Stimulated activated CD8-positive, alpha-beta memory T cell treated with anti-CD3 and anti-CD28 coated beads, Interleukin-2, amount 100 ng/mL, for 48 hours (primary cell): Measurements from ENCODE around the gene ASAP2.

Experiments
- DNase-seq, 2 donors: peaks; one replicate each; pipeline ENCODE4 v3.0.0-alpha.2; 2020; ENCODE audit warnings: low read depth in 2 of 2

The ASAP2 gene

DNA sequence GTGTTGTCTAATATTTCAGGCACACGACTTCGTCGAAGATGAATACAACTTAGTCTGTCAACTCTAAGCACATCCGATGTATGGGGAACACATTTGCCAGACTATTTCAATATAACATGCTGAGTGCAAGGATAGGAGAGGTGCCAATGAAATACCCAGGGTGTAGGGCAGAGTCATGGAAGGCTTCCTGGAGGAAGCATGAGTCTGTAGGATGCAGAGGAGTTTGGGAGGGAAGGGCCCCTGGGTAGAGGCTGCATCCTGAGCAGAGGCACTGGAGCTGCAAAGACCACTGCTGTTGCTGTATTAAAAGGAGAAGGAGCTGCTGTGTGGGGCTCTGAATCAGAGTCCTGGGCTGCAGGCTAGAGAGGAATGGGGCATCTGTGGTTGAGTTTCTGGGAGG lies 89.9 kb downstream of the ASAP2 start:
- no peak for DNase-seq

DNA sequence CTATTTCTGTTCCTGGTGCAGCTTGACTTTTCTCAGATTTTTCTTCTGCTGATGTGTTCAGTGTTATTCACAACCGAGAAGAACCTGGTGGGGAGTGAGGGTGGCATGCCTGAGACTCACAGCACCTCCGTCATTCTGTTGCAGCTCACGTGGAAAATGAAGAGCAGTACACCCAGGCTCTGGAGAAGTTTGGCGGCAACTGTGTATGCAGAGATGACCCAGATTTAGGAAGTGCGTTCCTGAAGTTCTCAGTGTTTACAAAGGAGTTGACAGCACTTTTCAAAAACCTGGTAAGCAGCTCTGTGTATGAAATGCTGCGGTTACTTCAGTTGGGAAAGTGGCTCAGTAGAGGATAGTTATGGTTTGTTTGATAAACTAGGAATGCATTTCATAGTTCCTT lies 90.5 kb downstream of the ASAP2 start:
- DNase-seq = no peak

DNA sequence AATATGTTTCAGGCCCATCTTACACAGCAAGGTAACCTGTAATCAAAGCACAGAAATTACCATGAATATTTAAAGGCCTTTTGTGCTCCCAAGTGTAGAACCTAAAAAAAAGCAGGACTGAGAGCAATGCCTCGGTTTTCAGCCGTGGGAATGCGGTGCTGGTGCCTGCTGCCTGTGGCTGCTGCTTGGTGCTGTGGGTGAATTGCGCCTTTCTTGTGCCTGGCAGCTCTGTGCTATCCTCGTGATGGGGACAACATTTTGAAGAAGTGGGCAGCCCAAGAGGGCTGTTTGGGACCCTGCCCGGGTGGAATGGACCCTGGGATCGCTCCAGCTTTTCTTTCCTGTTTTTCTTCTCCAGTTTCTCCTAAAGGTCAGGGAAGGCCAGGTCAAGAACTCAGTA lies 91.2 kb downstream of the ASAP2 start:
- DNase-seq = no peak

DNA sequence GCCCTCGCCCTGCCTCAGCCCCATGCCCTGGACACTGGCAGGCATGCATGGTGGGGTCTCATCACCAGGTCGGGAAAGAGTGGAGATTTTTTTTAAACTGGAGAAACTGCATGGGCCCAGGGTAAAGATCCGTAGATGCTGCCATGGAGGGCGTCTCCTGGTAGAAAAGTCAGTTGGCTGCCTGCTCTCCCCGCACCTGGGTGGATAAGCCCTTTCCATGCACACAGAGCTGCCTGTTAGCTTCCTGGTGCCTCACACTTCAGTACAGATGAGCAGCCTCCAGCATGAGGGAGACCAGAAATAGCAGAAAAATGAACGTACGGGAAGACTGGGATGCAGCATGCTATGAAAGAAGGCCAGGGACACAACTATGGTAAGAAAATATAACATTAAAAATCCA lies 92.0 kb downstream of the ASAP2 start:
- DNase-seq = no peak

DNA sequence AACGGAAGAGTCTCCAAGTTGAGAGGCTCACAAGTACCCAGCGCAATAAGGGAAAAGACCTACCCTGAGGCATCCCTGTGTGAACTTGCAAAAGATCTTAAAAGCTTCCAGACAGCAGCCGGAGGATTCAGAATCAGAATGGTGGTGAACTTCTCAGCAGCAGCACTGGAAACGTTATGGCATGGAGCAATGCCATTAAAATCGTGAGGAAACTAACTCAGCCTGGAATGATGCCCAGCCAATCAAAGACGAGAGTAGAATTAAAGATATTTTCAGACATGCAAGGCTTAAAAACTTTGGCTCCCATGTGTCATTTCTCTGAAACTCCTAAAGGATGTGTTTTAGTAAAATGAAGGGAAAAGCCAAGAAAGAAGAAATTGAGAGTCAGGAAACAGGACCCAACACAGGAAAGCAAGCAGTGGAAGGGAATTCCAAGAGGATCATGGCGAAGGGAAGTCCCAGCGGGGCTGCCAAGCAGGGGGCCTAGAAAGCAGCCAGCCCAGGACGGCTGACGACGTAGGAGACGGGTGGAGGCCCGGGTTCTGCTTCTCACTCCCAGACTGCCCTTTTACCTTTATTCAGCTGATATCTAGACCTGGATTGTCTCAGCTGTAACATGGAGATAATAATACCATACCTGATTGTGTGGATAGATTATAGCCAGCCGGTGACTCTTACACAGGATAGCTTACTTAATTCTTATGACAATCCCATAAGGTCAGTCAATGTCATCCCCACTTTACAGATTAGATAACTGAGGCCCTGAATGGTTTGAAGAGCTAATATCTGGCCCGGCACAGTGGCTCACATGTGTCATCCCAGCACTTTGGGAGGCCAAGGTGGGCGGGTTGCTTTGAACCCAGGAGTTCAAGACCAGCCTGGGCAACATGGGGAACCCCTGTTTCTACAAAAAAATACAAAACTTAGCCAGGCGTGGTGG lies 92.8 kb downstream of the ASAP2 start:
- DNase-seq = no peak

GRCh38 chr2:9300214-9300613 lies 93.6 kb downstream of the ASAP2 start:
- no peak for DNase-seq

DNA sequence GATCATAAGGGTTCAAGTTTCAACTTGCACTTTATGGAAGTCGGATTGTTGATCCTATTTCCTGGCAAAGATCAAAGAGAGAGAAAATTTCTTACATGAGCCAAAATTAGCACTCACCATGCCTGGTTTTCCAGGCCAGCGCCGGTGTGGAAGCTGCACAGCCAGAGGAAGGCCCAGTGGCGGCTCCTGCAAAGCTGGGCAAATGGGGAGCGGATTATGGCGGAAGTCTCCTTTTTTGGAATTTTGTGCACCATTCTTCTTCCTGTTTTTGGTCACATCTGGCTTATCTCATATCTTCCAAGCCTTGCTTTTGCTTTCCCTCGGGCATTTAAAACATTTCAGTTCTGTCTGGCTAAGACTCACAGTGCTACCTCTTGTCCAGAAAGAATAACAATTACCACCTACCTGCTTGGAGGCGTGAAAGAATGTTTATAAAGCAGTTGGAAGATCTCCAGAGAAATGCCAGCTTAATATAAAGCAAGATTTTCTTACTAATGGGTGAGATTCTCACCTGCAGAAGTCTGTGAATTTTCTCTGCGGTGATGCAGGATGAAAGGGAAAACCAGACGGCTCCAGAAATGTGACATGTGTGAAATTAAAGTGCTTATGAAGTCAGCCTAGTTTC lies 94.3 kb downstream of the ASAP2 start:
- no peak for DNase-seq

DNA sequence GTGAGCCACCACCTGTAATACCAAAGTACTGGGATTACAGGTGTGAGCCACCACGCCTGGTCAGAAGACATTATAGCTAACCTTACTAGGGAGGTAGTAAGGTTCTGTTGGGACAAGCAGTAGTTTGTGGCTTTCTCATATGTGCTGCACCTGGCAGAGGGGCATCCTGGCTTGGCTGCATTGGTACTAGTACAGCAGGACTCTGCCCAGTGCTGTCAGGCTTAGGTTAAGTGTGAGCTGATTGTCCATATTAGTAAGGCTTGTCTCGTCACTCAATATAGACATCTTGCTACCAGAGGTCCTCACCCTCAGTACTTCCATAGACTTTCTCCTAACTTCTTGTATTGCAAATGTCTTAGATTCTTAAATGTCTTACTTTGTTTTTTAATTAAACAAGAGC lies 96.1 kb downstream of the ASAP2 start:
- no peak for DNase-seq

GRCh38 chr2:9303528-9304225 lies 97.1 kb downstream of the ASAP2 start:
- DNase-seq = no peak

- no peak for DNase-seq
These were observed 100.3 kb downstream of the ASAP2 start for GRCh38 chr2:9306911-9307310.

GRCh38 chr2:9307535-9307934 lies 100.9 kb downstream of the ASAP2 start:
- DNase-seq = no peak

DNA sequence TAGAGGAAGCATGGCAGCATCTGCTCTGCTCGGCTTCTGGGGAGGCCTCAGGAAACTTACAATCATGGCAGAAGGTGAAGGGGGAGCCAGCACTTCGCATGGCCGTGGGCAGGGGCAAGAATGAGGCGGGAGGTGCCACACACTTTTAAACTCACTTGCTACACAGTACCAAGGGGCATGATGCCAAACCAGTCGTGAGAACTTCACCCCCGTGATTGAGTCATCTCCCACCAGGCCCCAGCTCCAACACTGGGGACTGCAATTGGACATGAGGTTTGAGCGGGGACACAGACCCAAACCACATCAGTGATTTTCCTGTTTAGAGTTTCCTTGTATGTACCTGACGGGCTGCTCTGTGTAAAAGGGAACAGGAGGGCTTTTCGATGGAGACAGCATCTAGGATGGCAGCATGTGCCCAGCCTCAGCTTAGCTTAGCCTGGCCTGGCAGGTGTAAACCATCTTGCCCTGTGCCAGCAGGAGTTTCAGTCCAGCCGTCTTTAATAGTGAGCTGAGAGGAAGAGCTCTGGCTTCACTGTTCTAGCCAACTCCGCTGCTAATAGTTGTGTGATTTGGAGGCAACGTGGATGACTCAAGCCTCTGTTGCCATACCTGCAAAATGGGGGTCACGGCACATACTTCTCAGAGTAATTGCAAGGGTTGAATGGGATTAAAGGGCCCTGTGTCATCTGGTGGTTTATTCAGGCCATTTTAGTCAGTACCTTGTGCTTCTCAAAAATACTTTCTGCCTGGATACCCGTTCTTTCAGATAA lies 101.8 kb downstream of the ASAP2 start:
- DNase-seq = no peak

GRCh38 chr2:9309147-9309546 lies 102.5 kb downstream of the ASAP2 start:
- DNase-seq = no peak

DNA sequence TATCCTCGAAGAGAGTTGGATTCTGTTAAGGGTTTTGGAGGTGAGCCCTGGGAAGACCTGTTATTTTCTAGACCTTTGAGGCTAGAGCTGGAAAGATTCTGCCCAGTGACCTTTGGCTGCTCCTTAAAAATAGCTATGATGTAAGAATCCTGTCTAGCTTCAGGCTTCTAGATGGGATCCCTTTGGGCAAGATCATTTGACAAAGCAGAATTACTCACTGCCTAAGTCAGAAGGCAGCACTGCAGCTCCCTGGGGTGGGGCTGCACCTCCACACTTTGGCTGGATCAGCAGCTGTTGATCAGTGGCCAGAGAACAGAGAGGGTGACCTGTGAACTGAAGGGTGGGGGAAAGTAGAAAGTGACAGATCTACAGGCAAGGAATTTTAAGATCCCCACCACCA lies 103.8 kb downstream of the ASAP2 start:
- DNase-seq = no peak

DNA sequence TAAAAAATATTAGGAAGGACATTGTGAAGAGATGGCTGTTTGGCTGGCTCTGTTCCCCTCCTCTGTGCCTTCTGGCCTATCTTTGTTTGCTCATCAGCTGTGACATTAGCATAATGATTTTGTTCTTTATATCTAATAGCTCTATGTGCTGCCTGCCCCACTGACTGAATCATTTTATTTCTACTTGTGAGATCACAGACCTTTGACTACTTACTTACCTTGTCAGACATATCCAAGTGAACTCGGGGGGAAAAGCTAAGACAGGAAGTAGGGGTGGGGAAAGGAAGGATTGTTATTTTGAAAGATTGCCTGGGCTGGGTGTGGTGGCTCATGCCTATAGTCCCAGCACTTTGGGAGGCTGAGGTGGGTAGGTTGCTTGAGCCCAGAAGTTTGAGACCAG lies 104.2 kb downstream of the ASAP2 start:
- no peak for DNase-seq

DNA sequence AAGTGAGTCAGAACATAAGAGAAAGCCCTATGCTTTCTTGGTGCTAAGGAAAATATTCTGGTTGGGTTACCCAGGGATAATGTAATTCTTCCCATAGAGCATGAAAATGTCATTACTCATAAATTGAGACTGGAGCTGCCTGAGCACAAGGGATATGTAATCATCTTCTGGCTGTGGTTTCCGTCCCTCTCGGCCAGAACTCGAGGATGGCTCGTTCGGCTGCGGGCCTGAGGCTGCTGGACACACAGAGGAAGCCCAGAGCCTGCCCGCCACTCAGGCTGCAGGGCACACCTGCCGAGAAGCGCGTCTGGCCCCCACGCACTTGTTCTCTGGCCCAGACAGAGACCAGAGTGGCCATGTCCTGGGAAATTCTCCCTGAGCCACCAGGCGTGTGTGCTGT lies 104.9 kb downstream of the ASAP2 start:
- DNase-seq = no peak

GRCh38 chr2:9312591-9312990 lies 106.0 kb downstream of the ASAP2 start:
- no peak for DNase-seq

- no peak for DNase-seq
These were observed 106.8 kb downstream of the ASAP2 start for GRCh38 chr2:9313443-9313842.

DNA sequence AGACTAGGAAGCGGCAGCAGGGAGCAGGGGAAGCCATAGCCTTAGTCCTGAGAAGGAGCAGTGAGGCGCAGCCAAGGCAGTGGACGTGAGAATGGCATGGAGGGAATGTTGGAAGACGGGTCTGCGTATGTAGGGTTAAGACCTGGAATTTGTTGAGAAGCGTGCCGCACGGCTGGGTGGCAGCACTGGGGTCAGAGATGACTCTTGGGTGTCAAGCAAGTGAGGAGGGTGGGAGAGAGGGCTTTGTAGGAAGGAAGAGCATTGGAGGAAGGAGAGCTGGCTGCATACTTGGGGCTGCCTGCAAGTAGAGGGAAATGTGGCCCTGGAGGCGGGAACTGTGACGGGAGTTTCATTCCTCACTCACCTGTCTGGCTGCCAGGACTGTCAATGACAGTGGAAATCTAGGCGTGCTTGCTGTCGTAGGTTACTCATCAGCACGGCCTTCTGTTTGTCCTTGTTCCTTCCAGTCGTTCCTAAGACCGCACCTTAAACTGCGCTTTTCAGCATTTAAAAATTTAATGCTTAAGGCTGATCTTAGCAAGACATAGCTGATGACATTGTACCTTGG lies 108.8 kb downstream of the ASAP2 start:
- DNase-seq = no peak

GRCh38 chr2:9317559-9317958 lies 110.9 kb downstream of the ASAP2 start:
- DNase-seq = no peak

DNA sequence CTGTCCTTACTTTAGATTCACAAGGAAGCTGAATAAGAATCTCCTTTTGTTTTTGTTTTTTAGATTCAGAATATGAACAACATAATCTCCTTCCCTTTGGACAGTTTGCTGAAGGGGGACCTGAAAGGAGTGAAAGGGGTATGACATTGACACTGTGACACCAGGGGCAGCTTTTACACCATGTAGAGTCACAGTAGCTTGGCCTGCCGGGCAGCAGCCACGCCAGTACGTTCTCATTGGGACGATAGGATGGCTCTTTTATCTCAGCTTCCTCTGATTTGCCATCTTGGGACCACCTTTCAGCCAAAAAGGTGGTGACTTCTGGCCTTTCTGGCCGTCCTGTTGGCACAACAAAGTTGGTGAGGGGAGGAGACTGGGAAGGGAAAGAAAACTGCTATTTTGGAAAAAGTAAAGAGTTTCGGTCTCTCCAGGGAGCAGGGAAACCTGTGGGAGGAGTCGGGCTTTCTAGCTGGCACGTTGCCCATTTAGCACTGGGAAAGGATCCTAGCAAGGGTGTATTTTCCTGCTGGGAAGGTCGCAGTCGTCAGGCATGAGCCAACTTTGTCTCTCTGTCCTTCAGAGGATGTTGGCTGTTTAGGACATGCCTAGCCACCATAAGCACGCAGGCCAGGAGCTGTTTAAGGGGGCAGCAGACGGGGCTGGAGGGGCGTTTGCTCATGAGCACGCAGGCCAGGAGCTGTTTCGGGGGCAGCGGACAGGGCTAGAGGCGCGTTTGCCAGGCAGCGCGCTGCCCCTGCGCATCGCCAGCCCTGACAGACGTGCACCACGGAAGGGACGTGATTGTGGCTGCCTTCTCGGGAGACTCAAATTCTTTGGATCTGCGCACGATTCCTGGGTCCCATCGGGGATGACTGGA lies 112.1 kb downstream of the ASAP2 start:
- DNase-seq = no peak
